Measurements from ENCODE around the gene SLCO1C1. TPM values are rescaled to one million over a fixed set of nuclear protein-coding genes. Genes with fewer than 3 reads are reported as not detected.

Gene SLCO1C1
- total RNA-seq, 1 experiment from 2014 or later: not detected

DNA sequence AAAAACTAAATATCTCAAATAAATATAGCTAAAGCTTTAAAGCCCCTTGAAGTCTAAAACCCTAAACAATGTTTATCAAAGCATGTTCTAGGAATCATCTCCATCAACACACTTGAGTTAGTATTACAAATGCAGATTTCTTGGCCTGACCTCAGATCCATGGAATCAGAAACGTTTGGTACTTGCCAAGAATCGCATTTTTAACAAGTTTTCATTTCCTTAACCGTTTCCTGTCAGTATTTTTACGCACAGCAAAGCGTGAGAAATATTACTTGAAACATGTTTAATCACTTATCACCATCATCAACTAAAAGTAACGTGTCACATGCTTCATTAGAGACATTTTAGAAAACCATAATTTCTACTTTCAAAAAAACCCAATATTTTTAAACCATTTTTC, 9.7 kb downstream of the SLCO1C1 start:
- DNase-seq: no peak
- Histone ChIP-seq H4K20me1 (ENCODE audit: insufficient read depth, low read depth, low read length) (no peaks in the 10 kb centered on the region), H3K4me2 (ENCODE audit: low read depth, low read length, poor library complexity, severe bottlenecking) (no peak overlapping the region), H3K36me3 (ENCODE audit: insufficient read depth, low read length) (no peaks in the 10 kb centered on the region), H3K79me2 (ENCODE audit: low read length) (no peaks in the 10 kb centered on the region), H3K4me3 (ENCODE audit: low read length) (no peak overlapping the region), H3K9me2 (replicated peaks; ENCODE audit: insufficient read depth, low read length) (no peaks in the 10 kb centered on the region), H3K9me3 (ENCODE audit: low read length) (no peaks in the 10 kb centered on the region), H3K27me3 (ENCODE audit: low read length) (no peaks in the 10 kb centered on the region), H3K9ac (ENCODE audit: low read length) (no peak overlapping the region), H2AFZ (ENCODE audit: low read length) (no peak overlapping the region), H3K4me1 (ENCODE audit: low read length) (no peaks in the 10 kb centered on the region), H3K27ac (ENCODE audit: low read length) (no peak overlapping the region)

DNA sequence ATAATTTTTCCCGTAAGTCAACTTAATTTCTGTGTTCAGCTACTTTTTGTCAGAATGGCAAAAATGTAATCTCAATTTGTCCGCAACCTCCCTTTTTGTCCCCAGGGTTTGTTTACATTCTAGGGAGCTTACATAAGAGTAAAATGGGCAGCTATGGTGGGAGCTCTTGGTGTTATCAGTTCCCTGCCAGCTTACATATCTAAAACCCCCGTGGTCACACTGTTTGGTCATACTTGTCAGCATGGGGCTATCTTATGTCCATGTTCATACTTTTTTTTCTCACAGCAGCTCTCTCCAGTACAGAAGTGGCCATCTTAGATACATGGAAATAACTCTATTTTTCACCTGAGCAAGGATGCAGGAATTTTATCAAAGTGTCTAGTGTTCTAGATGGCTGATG, 16.7 kb downstream of the SLCO1C1 start:
- Histone ChIP-seq H3K79me2 (ENCODE audit: low read length) (no peaks in the 10 kb centered on the region), H3K9ac (ENCODE audit: low read length) (no peak overlapping the region), H3K27ac (ENCODE audit: low read length) (no peak overlapping the region), H3K9me3 (ENCODE audit: low read length) (no peaks in the 10 kb centered on the region), H3K4me3 (ENCODE audit: low read length) (no peak overlapping the region), H3K4me1 (ENCODE audit: low read length) (no peaks in the 10 kb centered on the region), H3K36me3 (ENCODE audit: insufficient read depth, low read length) (no peaks in the 10 kb centered on the region), H3K27me3 (ENCODE audit: low read length) (no peaks in the 10 kb centered on the region), H2AFZ (ENCODE audit: low read length) (no peak overlapping the region), H3K4me2 (ENCODE audit: low read depth, low read length, poor library complexity, severe bottlenecking) (no peak overlapping the region), H4K20me1 (ENCODE audit: insufficient read depth, low read depth, low read length) (no peaks in the 10 kb centered on the region), H3K9me2 (replicated peaks; ENCODE audit: insufficient read depth, low read length) (no peaks in the 10 kb centered on the region)
- no peak for DNase-seq

DNA sequence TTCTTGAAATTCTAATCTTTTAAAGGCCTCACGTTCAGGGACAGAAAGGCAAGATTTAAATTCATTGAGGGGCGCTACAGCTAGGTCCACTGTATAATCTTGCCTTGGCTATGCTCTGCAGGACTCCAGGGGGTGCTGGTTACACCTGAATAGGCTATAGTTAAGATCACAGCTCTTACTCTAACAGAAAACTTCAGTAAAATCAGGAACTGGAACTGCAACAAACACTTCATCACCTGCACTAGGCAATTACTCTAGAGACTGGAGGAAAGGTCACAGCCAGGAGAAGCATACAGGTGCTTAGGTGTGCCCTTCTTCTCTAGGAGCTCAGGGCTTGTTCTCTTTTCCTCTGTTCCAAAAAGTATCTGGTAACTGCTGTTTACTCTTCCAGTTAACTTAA, 20.9 kb downstream of the SLCO1C1 start:
- no peaks in the 10 kb centered on the region for H3K9me3 ChIP-seq (ENCODE audit: low read length)
- DNase-seq: no peak
- H3K4me1 ChIP-seq (ENCODE audit: low read length): no peaks in the 10 kb centered on the region
- H3K79me2 ChIP-seq (ENCODE audit: low read length): no peaks in the 10 kb centered on the region
- no peaks in the 10 kb centered on the region for H4K20me1 ChIP-seq (ENCODE audit: insufficient read depth, low read depth, low read length)
- H3K9ac ChIP-seq (ENCODE audit: low read length): no peak overlapping the region
- no peak overlapping the region for H2AFZ ChIP-seq (ENCODE audit: low read length)
- H3K4me2 ChIP-seq (ENCODE audit: low read depth, low read length, poor library complexity, severe bottlenecking): no peak overlapping the region
- H3K4me3 ChIP-seq (ENCODE audit: low read length): no peak overlapping the region
- H3K27ac ChIP-seq (ENCODE audit: low read length): no peak overlapping the region
- no peaks in the 10 kb centered on the region for H3K27me3 ChIP-seq (ENCODE audit: low read length)
- H3K9me2 ChIP-seq (replicated peaks; ENCODE audit: insufficient read depth, low read length): no peaks in the 10 kb centered on the region
- no peaks in the 10 kb centered on the region for H3K36me3 ChIP-seq (ENCODE audit: insufficient read depth, low read length)

DNA sequence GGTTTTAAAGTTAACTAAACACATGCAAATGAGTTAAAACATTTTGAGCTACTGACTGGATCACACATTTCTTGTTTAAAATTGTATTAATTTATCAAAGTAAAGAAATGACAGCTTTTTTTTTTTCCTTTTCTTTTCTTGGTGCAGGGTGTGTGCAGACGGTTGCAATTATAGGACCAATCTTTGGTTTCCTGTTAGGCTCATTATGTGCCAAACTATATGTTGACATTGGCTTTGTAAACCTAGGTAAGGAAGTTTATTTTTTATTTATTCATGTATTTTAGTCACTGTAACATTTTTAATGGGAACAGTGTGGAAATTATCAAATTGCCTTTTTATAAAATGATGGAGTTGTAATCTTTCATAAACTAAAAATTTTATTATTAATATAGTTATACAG, 21.9 kb downstream of the SLCO1C1 start:
- Histone ChIP-seq H3K27ac (ENCODE audit: low read length) (no peak overlapping the region), H3K36me3 (ENCODE audit: insufficient read depth, low read length) (no peaks in the 10 kb centered on the region), H3K4me1 (ENCODE audit: low read length) (no peaks in the 10 kb centered on the region), H3K4me2 (ENCODE audit: low read depth, low read length, poor library complexity, severe bottlenecking) (no peak overlapping the region), H3K27me3 (ENCODE audit: low read length) (no peaks in the 10 kb centered on the region), H3K9me2 (replicated peaks; ENCODE audit: insufficient read depth, low read length) (no peaks in the 10 kb centered on the region), H4K20me1 (ENCODE audit: insufficient read depth, low read depth, low read length) (no peaks in the 10 kb centered on the region), H3K79me2 (ENCODE audit: low read length) (no peaks in the 10 kb centered on the region), H3K9ac (ENCODE audit: low read length) (no peak overlapping the region), H3K4me3 (ENCODE audit: low read length) (no peak overlapping the region), H2AFZ (ENCODE audit: low read length) (no peak overlapping the region), H3K9me3 (ENCODE audit: low read length) (no peaks in the 10 kb centered on the region)
- DNase-seq: no peak

DNA sequence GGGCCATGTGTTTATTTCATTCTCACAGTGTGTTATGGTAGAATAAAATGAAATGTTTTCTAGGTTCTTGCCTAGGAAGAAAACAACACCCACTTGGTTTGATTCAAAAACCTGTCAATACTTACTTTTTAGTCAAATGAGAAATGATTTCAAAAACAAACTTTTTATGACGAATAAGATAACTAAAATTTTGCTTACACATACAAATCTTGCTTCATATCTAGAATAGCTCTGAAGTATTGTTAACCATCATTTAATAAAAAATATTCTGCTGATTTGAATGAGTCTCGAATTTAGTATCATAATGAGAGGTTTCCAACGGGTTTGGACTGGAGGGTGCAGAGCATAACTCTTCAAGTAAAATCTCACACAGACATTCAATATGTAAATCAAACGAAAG, 23.2 kb downstream of the SLCO1C1 start:
- Histone ChIP-seq H3K27ac (ENCODE audit: low read length) (no peak overlapping the region), H3K79me2 (ENCODE audit: low read length) (no peaks in the 10 kb centered on the region), H3K36me3 (ENCODE audit: insufficient read depth, low read length) (no peaks in the 10 kb centered on the region), H2AFZ (ENCODE audit: low read length) (no peak overlapping the region), H3K9me2 (replicated peaks; ENCODE audit: insufficient read depth, low read length) (no peaks in the 10 kb centered on the region), H3K4me2 (ENCODE audit: low read depth, low read length, poor library complexity, severe bottlenecking) (no peak overlapping the region), H3K4me1 (ENCODE audit: low read length) (no peaks in the 10 kb centered on the region), H3K9me3 (ENCODE audit: low read length) (no peaks in the 10 kb centered on the region), H4K20me1 (ENCODE audit: insufficient read depth, low read depth, low read length) (no peaks in the 10 kb centered on the region), H3K9ac (ENCODE audit: low read length) (no peak overlapping the region), H3K27me3 (ENCODE audit: low read length) (no peaks in the 10 kb centered on the region), H3K4me3 (ENCODE audit: low read length) (no peak overlapping the region)
- no peak for DNase-seq

DNA sequence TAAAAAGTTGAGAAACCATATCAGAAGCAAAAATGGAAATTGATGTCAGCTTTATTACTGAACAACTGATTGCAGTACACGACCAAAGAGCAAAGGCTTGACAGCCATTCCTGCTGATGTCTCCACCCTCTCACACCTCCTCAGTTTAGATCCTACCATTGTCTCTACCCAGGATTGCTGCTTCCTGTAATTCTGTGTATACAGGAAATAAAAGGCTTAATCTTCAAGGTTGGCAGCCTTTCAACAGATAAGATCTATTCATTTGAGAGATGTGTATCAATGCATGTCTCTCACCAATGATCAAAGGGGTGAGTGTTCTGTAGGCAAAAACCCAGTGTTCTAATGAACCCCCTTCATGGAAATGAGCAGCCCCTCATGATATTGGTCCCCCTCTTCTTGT, 27.0 kb downstream of the SLCO1C1 start:
- no peak overlapping the region for H3K4me3 ChIP-seq (ENCODE audit: low read length)
- H3K27ac ChIP-seq (ENCODE audit: low read length): no peak overlapping the region
- no peaks in the 10 kb centered on the region for H3K9me3 ChIP-seq (ENCODE audit: low read length)
- no peak overlapping the region for H3K9ac ChIP-seq (ENCODE audit: low read length)
- no peak for DNase-seq
- no peaks in the 10 kb centered on the region for H3K36me3 ChIP-seq (ENCODE audit: insufficient read depth, low read length)
- H3K79me2 ChIP-seq (ENCODE audit: low read length): no peaks in the 10 kb centered on the region
- H3K27me3 ChIP-seq (ENCODE audit: low read length): no peaks in the 10 kb centered on the region
- no peaks in the 10 kb centered on the region for H3K9me2 ChIP-seq (replicated peaks; ENCODE audit: insufficient read depth, low read length)
- H3K4me1 ChIP-seq (ENCODE audit: low read length): no peaks in the 10 kb centered on the region
- no peaks in the 10 kb centered on the region for H4K20me1 ChIP-seq (ENCODE audit: insufficient read depth, low read depth, low read length)
- no peak overlapping the region for H3K4me2 ChIP-seq (ENCODE audit: low read depth, low read length, poor library complexity, severe bottlenecking)
- no peak overlapping the region for H2AFZ ChIP-seq (ENCODE audit: low read length)

DNA sequence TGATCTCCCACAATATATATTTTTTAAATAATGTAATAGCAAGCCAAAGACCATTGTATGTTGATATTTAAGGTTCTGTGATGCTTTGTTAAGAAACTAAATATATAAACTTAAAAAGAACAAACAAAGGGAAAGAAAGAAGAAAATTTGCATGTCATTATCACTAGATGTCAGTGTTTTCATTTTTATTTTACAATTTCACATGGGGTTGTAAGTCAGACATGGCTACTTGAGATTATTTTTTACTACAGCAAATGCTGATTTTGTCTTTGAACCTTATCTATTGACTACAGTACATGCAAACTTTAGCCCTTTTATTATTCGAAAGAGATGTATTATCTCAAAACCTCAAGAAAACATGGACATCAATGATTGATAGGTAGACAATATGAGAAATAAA, 36.1 kb downstream of the SLCO1C1 start:
- Histone ChIP-seq H3K79me2 (ENCODE audit: low read length) (no peaks in the 10 kb centered on the region), H4K20me1 (ENCODE audit: insufficient read depth, low read depth, low read length) (no peaks in the 10 kb centered on the region), H3K9me3 (ENCODE audit: low read length) (no peaks in the 10 kb centered on the region), H3K9ac (ENCODE audit: low read length) (no peak overlapping the region), H3K36me3 (ENCODE audit: insufficient read depth, low read length) (no peaks in the 10 kb centered on the region), H3K4me1 (ENCODE audit: low read length) (no peaks in the 10 kb centered on the region), H3K4me3 (ENCODE audit: low read length) (no peak overlapping the region), H3K9me2 (replicated peaks; ENCODE audit: insufficient read depth, low read length) (no peaks in the 10 kb centered on the region; the same call in 1 of the 2 replicates), H2AFZ (ENCODE audit: low read length) (no peak overlapping the region), H3K4me2 (ENCODE audit: low read depth, low read length, poor library complexity, severe bottlenecking) (no peak overlapping the region), H3K27me3 (ENCODE audit: low read length) (no peaks in the 10 kb centered on the region), H3K27ac (ENCODE audit: low read length) (no peak overlapping the region)
- DNase-seq: no peak

DNA sequence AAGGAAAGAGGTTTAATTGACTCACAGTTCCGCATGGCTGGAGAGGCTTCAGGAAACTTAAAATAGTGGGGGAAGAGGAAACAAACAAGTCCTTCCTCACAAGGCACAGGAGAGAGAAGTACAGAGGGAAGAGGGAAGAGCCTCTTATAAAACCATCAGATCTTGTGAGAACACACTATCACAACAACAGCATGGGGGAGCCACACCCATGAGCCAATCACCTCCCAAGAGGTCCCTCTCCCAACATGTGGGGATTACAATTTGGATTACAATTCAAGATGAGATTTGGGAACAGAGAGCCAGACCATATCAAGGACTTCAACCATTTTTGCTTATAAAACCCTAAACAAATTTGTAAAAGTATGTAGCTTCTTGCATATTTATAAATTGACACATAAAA, 45.8 kb downstream of the SLCO1C1 start:
- Histone ChIP-seq H3K9me3 (ENCODE audit: low read length) (no peaks in the 10 kb centered on the region), H3K4me3 (ENCODE audit: low read length) (no peak overlapping the region), H3K27me3 (ENCODE audit: low read length) (no peaks in the 10 kb centered on the region), H3K27ac (ENCODE audit: low read length) (no peak overlapping the region), H3K79me2 (ENCODE audit: low read length) (no peaks in the 10 kb centered on the region), H2AFZ (ENCODE audit: low read length) (no peak overlapping the region), H3K9ac (ENCODE audit: low read length) (no peak overlapping the region), H3K36me3 (ENCODE audit: insufficient read depth, low read length) (no peaks in the 10 kb centered on the region), H3K4me1 (ENCODE audit: low read length) (no peaks in the 10 kb centered on the region), H4K20me1 (ENCODE audit: insufficient read depth, low read depth, low read length) (no peaks in the 10 kb centered on the region), H3K4me2 (ENCODE audit: low read depth, low read length, poor library complexity, severe bottlenecking) (no peak overlapping the region), H3K9me2 (replicated peaks; ENCODE audit: insufficient read depth, low read length) (0 out of 2 replicates have a peak, but pooled peaks cover 2% of the 10 kb centered on the region)
- DNase-seq: no peak

DNA sequence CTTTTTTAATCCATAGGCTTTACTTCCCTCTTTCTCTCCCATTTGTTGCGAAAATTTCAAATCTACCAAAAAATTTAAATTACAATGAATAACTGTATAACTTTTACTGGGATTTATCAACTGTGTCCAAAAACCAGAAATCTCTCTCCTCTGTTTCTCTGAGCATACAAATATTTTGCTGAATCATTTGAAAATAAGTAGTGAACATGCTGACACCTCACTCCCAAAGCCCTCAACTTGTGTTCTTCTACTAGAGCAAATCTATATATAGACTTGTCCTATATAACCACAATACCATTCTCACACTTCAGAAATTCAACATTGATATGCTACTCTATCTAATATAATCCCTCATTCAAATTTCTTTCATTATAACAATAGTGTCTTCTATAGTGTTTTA, 53.1 kb downstream of the SLCO1C1 start:
- H3K27me3 ChIP-seq (ENCODE audit: low read length): no peaks in the 10 kb centered on the region
- no peaks in the 10 kb centered on the region for H3K4me1 ChIP-seq (ENCODE audit: low read length)
- DNase-seq: no peak
- H3K79me2 ChIP-seq (ENCODE audit: low read length): no peaks in the 10 kb centered on the region
- H2AFZ ChIP-seq (ENCODE audit: low read length): no peak overlapping the region
- H3K27ac ChIP-seq (ENCODE audit: low read length): no peak overlapping the region
- H3K4me2 ChIP-seq (ENCODE audit: low read depth, low read length, poor library complexity, severe bottlenecking): no peak overlapping the region
- H3K9ac ChIP-seq (ENCODE audit: low read length): no peak overlapping the region
- no peak overlapping the region for H3K4me3 ChIP-seq (ENCODE audit: low read length)
- H3K9me3 ChIP-seq (ENCODE audit: low read length): no peaks in the 10 kb centered on the region
- no peaks in the 10 kb centered on the region for H3K36me3 ChIP-seq (ENCODE audit: insufficient read depth, low read length)
- no peaks in the 10 kb centered on the region for H4K20me1 ChIP-seq (ENCODE audit: insufficient read depth, low read depth, low read length)
- 0 out of 2 replicates have a peak, but pooled peaks cover 5% of the 10 kb centered on the region for H3K9me2 ChIP-seq (replicated peaks; ENCODE audit: insufficient read depth, low read length)

All from Karpas-422 (cell line).